PC-9 (cell line): ENCODE measurements around the gene C1QTNF12. TPM values are rescaled to one million over a fixed set of nuclear protein-coding genes. Genes with fewer than 3 reads are reported as not detected.

ENCODE experiments used
- BruUV-seq: library from RNA; stranded (reverse); fragments of 400-500 nt; replicated peaks from 2 replicates; lab custom pipeline; 2021; lab: Mats Ljungman, UMichigan
- CTCF ChIA-PET: fragments of 300-600 bp; sonication (Branson Sonifier 250); formaldehyde crosslinking; loops from one replicate; lab custom pipeline; 2022; ENCODE audit warnings: antibody characterized with exemption; lab: Charles Lee
- POLR2A ChIA-PET: fragments of 300-600 bp; sonication (Branson Sonifier 250); formaldehyde crosslinking; loops from one replicate; lab custom pipeline; 2022; ENCODE audit warnings: antibody characterized with exemption; ENCODE audit not compliant: unreplicated experiment; lab: Charles Lee
- DNase-seq, 2 experiments: peaks; one replicate each; pipeline versions ENCODE4 v3.0.0 to v3.0.0-alpha.2; 2015 to 2022; ENCODE audit warnings: mixed read lengths in 1 of 2
- H2AFZ ChIP-seq: fragments of 200-600 bp; sonication (generic); 2 replicates; pipeline ENCODE4 v1.8.1; 2017; ENCODE audit warnings: antibody characterized with exemption
- H3F3A ChIP-seq: fragments of 200-600 bp; sonication (generic); 2 replicates; pipeline ENCODE4 v1.8.1; 2017; ENCODE audit warnings: antibody characterized with exemption, mild to moderate bottlenecking, low read depth; ENCODE audit not compliant: insufficient read depth
- H3K27ac ChIP-seq: fragments of 200-600 bp; sonication (generic); 2 replicates; pipeline ENCODE4 v1.6.1; 2016; ENCODE audit warnings: mixed run types
- H3K27me3 ChIP-seq: fragments of 200-600 bp; sonication (generic); 2 replicates; pipeline ENCODE4 v1.6.1; 2016; ENCODE audit warnings: low read depth, mixed run types; ENCODE audit not compliant: insufficient read depth
- H3K36me3 ChIP-seq: fragments of 200-600 bp; sonication (generic); 2 replicates; pipeline ENCODE4 v1.6.1; 2016; ENCODE audit warnings: low read depth, mixed run types
- H3K4me1 ChIP-seq: fragments of 200-600 bp; sonication (generic); replicated peaks from 2 replicates; pipeline ENCODE4 v1.6.1; 2016; ENCODE audit warnings: mixed run types; ENCODE audit not compliant: insufficient read depth
- H3K4me2 ChIP-seq: fragments of 200-600 bp; sonication (generic); 2 replicates; pipeline ENCODE4 v1.6.1; 2017; ENCODE audit warnings: mixed run types
- H3K4me3 ChIP-seq: fragments of 200-600 bp; sonication (generic); 2 replicates; pipeline ENCODE4 v1.6.1; 2016; ENCODE audit warnings: mixed run types
- H3K79me2 ChIP-seq: fragments of 200-600 bp; sonication (generic); 2 replicates; pipeline ENCODE4 v1.6.1; 2017; ENCODE audit warnings: low read depth, mixed run types
- H3K9me2 ChIP-seq: fragments of 200-600 bp; sonication (generic); 2 replicates; pipeline ENCODE4 v1.8.1; 2017; ENCODE audit warnings: mild to moderate bottlenecking; ENCODE audit not compliant: insufficient read depth
- H3K9me3 ChIP-seq: fragments of 200-600 bp; sonication (generic); 2 replicates; pipeline ENCODE4 v1.8.1; 2016; ENCODE audit warnings: low read depth; ENCODE audit not compliant: insufficient read depth
- H4K20me1 ChIP-seq: fragments of 200-600 bp; sonication (generic); 2 replicates; pipeline ENCODE4 v1.8.1; 2017; ENCODE audit not compliant: insufficient read depth
- CTCF ChIP-seq: fragments of 200-600 bp; sonication (generic); conservative IDR thresholded peaks from 2 replicates; pipeline ENCODE4 v1.6.1; 2017; ENCODE audit warnings: mixed run types, antibody characterized with exemption, mild to moderate bottlenecking, moderate library complexity
- EZH2 ChIP-seq: fragments of 200-600 bp; sonication (generic); IDR thresholded peaks from 2 replicates; pipeline ENCODE4 v1.8.0; 2017; ENCODE audit warnings: antibody characterized with exemption, low read depth
- intact Hi-C: fragments of 100-400 bp; cut with micrococcal nuclease; formaldehyde crosslinking; loops from one replicate; pipeline ENCODE4 v1.10.0; 2022; ENCODE audit not compliant: unreplicated experiment
- total RNA-seq: library from RNA; stranded (reverse); gene quantifications from 2 replicates; pipeline ENCODE4 v1.2.3, GENCODE V29; 2021

The C1QTNF12 gene
- total RNA-seq, 1 experiment from 2014 or later = 5.2 TPM

DNA sequence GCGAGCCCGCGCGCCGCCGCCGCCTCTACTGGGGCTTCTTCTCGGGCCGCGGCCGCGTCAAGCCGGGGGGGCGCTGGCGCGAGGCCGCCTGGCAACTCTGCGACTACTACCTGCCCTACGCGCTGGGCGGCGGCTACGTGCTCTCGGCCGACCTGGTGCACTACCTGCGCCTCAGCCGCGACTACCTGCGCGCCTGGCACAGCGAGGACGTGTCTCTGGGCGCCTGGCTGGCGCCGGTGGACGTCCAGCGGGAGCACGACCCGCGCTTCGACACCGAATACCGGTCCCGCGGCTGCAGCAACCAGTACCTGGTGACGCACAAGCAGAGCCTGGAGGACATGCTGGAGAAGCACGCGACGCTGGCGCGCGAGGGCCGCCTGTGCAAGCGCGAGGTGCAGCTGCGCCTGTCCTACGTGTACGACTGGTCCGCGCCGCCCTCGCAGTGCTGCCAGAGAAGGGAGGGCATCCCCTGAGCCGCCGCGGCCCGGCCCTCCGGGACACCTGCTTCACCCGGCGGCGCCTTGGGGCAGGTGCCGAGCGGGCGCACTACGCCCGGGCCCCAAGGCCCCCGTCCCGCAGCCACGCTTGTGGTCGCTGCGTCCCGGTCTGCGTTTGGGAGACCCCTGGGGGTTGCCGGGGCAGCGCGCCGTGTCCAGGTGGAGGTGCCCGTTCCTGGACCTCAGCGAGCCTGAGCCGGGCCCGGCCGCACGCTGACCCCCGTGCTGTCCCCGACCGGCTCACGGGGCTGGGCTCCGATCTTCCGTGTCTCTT, 13.5 kb downstream of the C1QTNF12 start:
- Histone ChIP-seq H3K9me2 (no peaks in the 10 kb centered on the region), H3K4me3 (peak overlapping the region; percentile 43; the same call in 1 of the 2 replicates), H3K4me2 (peak overlapping the region; percentile 71), H3K9me3 (no peaks in the 10 kb centered on the region), H3K27me3 (no peaks in the 10 kb centered on the region), H3F3A (peaks cover 42% of the 10 kb centered on the region; the same call in 1 of the 2 replicates), H3K79me2 (peaks cover 73% of the 10 kb centered on the region), H4K20me1 (peaks cover 21% of the 10 kb centered on the region), H3K36me3 (no peaks in the 10 kb centered on the region), H3K27ac (no peak overlapping the region), H3K4me1 (peaks cover 50% of the 10 kb centered on the region), H2AFZ (no peak overlapping the region)
- no TSS peak for BruUV-seq
- no peak for TF ChIP-seq EZH2
- no peak for TF ChIP-seq CTCF
- DNase-seq = no peak
- POLR2A ChIA-PET = no interaction called here
- intact Hi-C loops = loop anchor here (10.0 kb wide), 1 partner anchor 248 kb away; the partner anchor contains the start of gene PERM1
- CTCF ChIA-PET = no interaction called here

DNA sequence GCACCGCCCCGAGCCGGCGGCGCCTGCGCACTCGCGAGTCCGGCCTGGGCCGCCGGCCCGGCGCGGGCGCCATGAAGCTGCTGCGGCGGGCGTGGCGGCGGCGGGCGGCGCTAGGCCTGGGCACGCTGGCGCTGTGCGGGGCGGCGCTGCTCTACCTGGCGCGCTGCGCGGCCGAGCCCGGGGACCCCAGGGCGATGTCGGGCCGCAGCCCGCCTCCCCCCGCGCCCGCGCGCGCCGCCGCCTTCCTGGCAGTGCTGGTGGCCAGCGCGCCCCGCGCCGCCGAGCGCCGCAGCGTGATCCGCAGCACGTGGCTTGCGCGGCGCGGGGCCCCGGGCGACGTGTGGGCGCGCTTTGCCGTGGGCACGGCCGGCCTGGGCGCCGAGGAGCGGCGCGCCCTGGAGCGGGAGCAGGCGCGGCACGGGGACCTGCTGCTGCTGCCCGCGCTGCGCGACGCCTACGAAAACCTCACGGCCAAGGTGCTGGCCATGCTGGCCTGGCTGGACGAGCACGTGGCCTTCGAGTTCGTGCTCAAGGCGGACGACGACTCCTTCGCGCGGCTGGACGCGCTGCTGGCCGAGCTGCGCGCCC, 14.2 kb downstream of the C1QTNF12 start, which contains the start of gene B3GALT6:
Gene B3GALT6, plus strand, starts transcription at position 30 of the 588 bp plus-strand sequence. Its CDS starts 42 bp downstream, at position 72.
- BruUV-seq = no TSS peak

More for the DNA sequence above, 14.2 kb downstream of the C1QTNF12 start, which contains the start of gene B3GALT6:
- H3K9me2 ChIP-seq = no peaks in the 10 kb centered on the region
- peak within 1 kb of the TSS; percentile 32 for H3K27ac ChIP-seq
- peak within 1 kb of the TSS; percentile 85 for H3K4me2 ChIP-seq
- H3K36me3 ChIP-seq = no peaks in the 10 kb centered on the region
- peak within 1 kb of the TSS; percentile 99 for H3K4me3 ChIP-seq
- no peaks in the 10 kb centered on the region for H3K9me3 ChIP-seq
- H4K20me1 ChIP-seq = peaks cover 26% of the 10 kb centered on the region
- intact Hi-C loops = loop anchor here (10.0 kb wide), 1 partner anchor 248 kb away; the partner anchor contains the start of gene PERM1
- no peak for DNase-seq
- H2AFZ ChIP-seq = peak within 1 kb of the TSS; percentile 89
- peaks cover 35% of the 10 kb centered on the region; the same call in 1 of the 2 replicates for H3F3A ChIP-seq
- peaks cover 43% of the 10 kb centered on the region for H3K4me1 ChIP-seq
- H3K27me3 ChIP-seq = no peaks in the 10 kb centered on the region
- H3K79me2 ChIP-seq = peaks cover 77% of the 10 kb centered on the region
- ChIA-PET POLR2A (no interaction called here), CTCF (no interaction called here)
- TF ChIP-seq EZH2 (no peak), CTCF (no peak)
